GM08714 (cell line): Measurements from ENCODE around the gene EXOSC5.
A peak's percentile ranks its signal among the peaks of the same experiment; 100 is the strongest.

Experiments
- H3K4me3 ChIP-seq: fragments of 200-500 bp; sonication (Bioruptor generic); 2 replicates; pipeline ENCODE4 v1.5.1; 2014; ENCODE audit warnings: mild to moderate bottlenecking, low read length, inconsistent platforms
- ZNF274 ChIP-seq: IDR thresholded peaks from 2 replicates; pipeline ENCODE4 v1.6.1; 2012; ENCODE audit warnings: mild to moderate bottlenecking, low read depth, low read length

Gene EXOSC5

GRCh38 chr19:41431426-41432386 is 34.5 kb upstream of the EXOSC5 start:
- H3K4me3 ChIP-seq = no peak overlapping the region

GRCh38 chr19:41430922-41431321 is 33.8 kb upstream of the EXOSC5 start:
- no peak for TF ChIP-seq ZNF274
- no peak overlapping the region for H3K4me3 ChIP-seq

More at GRCh38 chr19:41431426-41432386, 34.5 kb upstream of the EXOSC5 start:
- TF ChIP-seq ZNF274 = no peak

- no peak for TF ChIP-seq ZNF274
- peak overlapping the region; percentile 39; the same call in 1 of the 2 replicates for H3K4me3 ChIP-seq
Observed at GRCh38 chr19:41428481-41428859, 31.3 kb upstream of the EXOSC5 start.

- peak overlapping the region; percentile 39; the same call in 1 of the 2 replicates for H3K4me3 ChIP-seq
- TF ChIP-seq ZNF274 = no peak
Observed at GRCh38 chr19:41427647-41428480, 30.7 kb upstream of the EXOSC5 start.

GRCh38 chr19:41426952-41427646 is 29.9 kb upstream of the EXOSC5 start, which contains the start of gene B3GNT8:
Gene B3GNT8 (minus strand): TSS chr19:41427374. CDS start chr19:41426778, 596 bp downstream.
- H3K4me3 ChIP-seq = peak within 1 kb of the TSS; percentile 39; the same call in 1 of the 2 replicates
- TF ChIP-seq ZNF274 = no peak

GRCh38 chr19:41426116-41426841 is 29.1 kb upstream of the EXOSC5 start:
- H3K4me3 ChIP-seq = no peak overlapping the region
- no peak for TF ChIP-seq ZNF274

GRCh38 chr19:41425174-41426115 is 28.3 kb upstream of the EXOSC5 start:
- H3K4me3 ChIP-seq = no peak overlapping the region
- TF ChIP-seq ZNF274 = no peak

- no peak overlapping the region for H3K4me3 ChIP-seq
- TF ChIP-seq ZNF274 = no peak
Observed at GRCh38 chr19:41424335-41425173, 27.4 kb upstream of the EXOSC5 start.

- H3K4me3 ChIP-seq = no peak overlapping the region
- TF ChIP-seq ZNF274 = no peak
Observed at GRCh38 chr19:41422955-41423354, 25.8 kb upstream of the EXOSC5 start.

- no peak overlapping the region for H3K4me3 ChIP-seq
- TF ChIP-seq ZNF274 = no peak
Observed at GRCh38 chr19:41422456-41422855, 25.3 kb upstream of the EXOSC5 start.

- TF ChIP-seq ZNF274 = no peak
Observed at GRCh38 chr19:41421973-41422372, 24.8 kb upstream of the EXOSC5 start.

GRCh38 chr19:41421314-41421713 is 24.2 kb upstream of the EXOSC5 start:
- H3K4me3 ChIP-seq = no peak overlapping the region
- TF ChIP-seq ZNF274 = no peak

More at GRCh38 chr19:41421973-41422372, 24.8 kb upstream of the EXOSC5 start:
- no peak overlapping the region for H3K4me3 ChIP-seq
